Thymus (tissue), 11 donors: ENCODE data around the gene SLC27A4. TPM values are rescaled to one million over a fixed set of nuclear protein-coding genes. Genes with fewer than 3 reads are reported as not detected.

Experiments
- DNase-seq, 9 donors: peaks; one replicate each; pipeline ENCODE4 v3.0.0-alpha.2; 2013; ENCODE audit warnings: low spot score in 9 of 9, low read depth in 6 of 9, missing footprints in 1 of 9
- H3K27ac ChIP-seq, 2 donors: one replicate each; pipeline ENCODE4 v1.5.1; 2013; ENCODE audit warnings: control low read depth in 1 of 2, low read depth in 1 of 2, low read length in 1 of 2, mild to moderate bottlenecking in 1 of 2, moderate library complexity in 1 of 2
- H3K27me3 ChIP-seq, 2 donors: one replicate each; pipeline ENCODE4 v1.5.1; 2013; ENCODE audit warnings: low read length in 1 of 2; ENCODE audit not compliant: control insufficient read depth in 2 of 2, insufficient read depth in 1 of 2
- H3K36me3 ChIP-seq, 2 donors: one replicate each; pipeline ENCODE4 v1.5.1; 2013; ENCODE audit warnings: low read length in 1 of 2, mild to moderate bottlenecking in 1 of 2, moderate library complexity in 1 of 2; ENCODE audit not compliant: control insufficient read depth in 2 of 2, insufficient read depth in 2 of 2
- H3K4me1 ChIP-seq, 2 donors: one replicate each; pipeline ENCODE4 v1.5.1; 2013; ENCODE audit warnings: low read length in 2 of 2; ENCODE audit not compliant: control insufficient read depth in 2 of 2, insufficient read depth in 2 of 2
- H3K4me3 ChIP-seq, 2 donors: one replicate each; pipeline ENCODE4 v1.5.1; 2013; ENCODE audit warnings: low read length in 2 of 2, control low read depth in 1 of 2, mild to moderate bottlenecking in 1 of 2
- H3K9me3 ChIP-seq, 2 donors: one replicate each; pipeline ENCODE4 v1.5.1; 2013; ENCODE audit warnings: low read length in 1 of 2, mild to moderate bottlenecking in 1 of 2; ENCODE audit not compliant: control insufficient read depth in 2 of 2, insufficient read depth in 1 of 2
- WGBS: extraction: QIAGEN DNeasy Blood & Tissue Kit; methylation state at CpG from one replicate; pipeline ENCODE4 v1.1.7; 2013; 5-methylcytosine and 5-hydroxymethylcytosine counted together
- polyA plus RNA-seq: library from polyadenylated mRNA; stranded (reverse); fragments of 200-250 nt; gene quantifications from one replicate; pipeline ENCODE4 v1.2.3, GENCODE V29; 2013
- total RNA-seq: library from RNA; stranded (reverse); fragments of 120-200 nt; gene quantifications from one replicate; pipeline ENCODE4 v1.2.4, GENCODE V29; 2013
- donor health status: healthy.

SLC27A4 gene
- total and polyA plus RNA-seq, 2 donors: 6.7 to 20.7 TPM

DNA sequence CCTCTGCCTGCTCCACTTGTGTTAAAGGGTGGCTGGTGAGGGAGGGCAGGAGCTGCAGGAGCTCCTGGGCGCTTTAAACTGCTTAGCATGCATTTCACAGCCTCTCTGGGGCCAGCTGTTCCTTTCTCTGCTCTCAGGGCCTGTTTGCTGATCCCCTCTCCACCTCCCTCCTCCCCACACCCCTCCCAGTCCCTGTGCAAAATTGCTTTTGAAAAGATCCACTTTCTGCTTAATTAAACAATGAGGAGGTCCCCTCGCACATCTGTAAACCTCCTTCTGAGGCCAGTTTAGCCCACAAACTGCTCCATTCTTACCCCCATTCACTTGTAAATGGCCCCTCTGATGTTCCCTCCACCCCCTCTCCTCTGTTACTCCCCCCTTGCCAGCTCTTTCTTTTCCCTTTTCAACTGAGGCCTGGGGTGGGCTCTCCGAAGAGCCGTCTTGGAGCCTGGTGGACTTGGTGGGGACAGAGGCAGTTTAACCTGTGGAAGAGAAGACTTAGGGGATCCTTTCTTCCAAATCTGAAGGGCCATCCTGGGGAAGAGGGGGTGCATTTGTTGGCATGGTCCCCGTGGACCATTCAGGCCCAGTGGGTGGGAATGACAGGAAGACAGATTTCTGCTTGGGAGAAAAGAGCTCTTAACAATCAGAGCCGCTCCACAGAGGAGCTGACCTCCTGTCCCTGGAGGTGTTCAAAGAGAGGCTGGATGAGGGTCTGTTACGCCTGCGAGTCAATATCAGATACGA is 42.9 kb downstream of the SLC27A4 start:
- 98% methylated on average over 9 of the region's 9 CpGs for WGBS
- Histone ChIP-seq H3K27me3 (no peaks in the 10 kb centered on the region), H3K4me1 (no peaks in the 10 kb centered on the region), H3K9me3 (no peaks in the 10 kb centered on the region), H3K36me3 (peaks cover 43 to 80% of the 10 kb centered on the region in 2 donors), H3K4me3 (no peak overlapping the region), H3K27ac (no peak overlapping the region)
- DNase-seq: no peak

- Histone ChIP-seq H3K4me1 (no peaks in the 10 kb centered on the region), H3K9me3 (no peaks in the 10 kb centered on the region), H3K27ac (no peak overlapping the region), H3K27me3 (no peaks in the 10 kb centered on the region), H3K36me3 (peaks cover 49 to 82% of the 10 kb centered on the region in 2 donors), H3K4me3 (no peak overlapping the region)
- no peak for DNase-seq
- 97% methylated on average over 8 of the region's 8 CpGs for WGBS
Measured at GRCh38 chr9:128383791-128384190, 43.5 kb downstream of the SLC27A4 start.

DNA sequence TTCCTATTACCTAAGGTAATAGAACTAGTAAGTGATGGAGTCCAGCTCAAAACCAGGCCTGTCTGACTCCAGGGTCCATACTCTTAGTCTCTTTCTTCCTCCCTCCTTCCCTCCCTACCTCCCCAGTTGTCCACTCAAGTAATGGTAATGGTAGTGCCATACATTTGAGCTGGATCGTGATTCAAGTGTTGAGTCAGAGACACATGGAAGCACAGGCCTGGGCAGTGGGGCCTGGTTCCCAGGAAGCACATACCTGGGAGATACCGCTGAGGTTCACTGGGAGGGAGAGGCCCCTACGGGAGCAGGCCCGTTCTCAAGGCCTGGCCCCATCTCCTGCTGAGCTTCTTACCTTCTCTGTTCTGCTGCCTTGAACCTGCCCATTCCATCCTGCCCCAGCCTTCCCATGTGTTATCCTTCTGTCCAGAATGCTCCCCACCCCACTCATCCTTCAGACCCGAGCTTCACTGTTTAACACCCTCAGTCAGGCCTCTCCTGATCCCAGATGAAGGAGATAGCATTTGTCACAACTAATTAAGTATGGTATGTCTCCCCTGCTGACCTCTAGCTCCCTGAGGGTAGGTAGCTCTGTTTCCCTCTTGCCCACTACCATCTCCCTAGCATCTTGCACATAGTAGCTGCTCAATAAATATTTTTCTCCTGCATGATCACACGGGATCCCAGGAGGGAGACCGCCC is 44.6 kb downstream of the SLC27A4 start:
- no peak overlapping the region for H3K27ac ChIP-seq
- no peaks in the 10 kb centered on the region for H3K9me3 ChIP-seq
- WGBS: 96% methylated on average over 7 of the region's 7 CpGs
- H3K36me3 ChIP-seq: peaks cover 60 to 87% of the 10 kb centered on the region in 2 donors
- no peaks in the 10 kb centered on the region for H3K4me1 ChIP-seq
- no peaks in the 10 kb centered on the region for H3K27me3 ChIP-seq
- no peak for DNase-seq
- H3K4me3 ChIP-seq: no peak overlapping the region

DNA sequence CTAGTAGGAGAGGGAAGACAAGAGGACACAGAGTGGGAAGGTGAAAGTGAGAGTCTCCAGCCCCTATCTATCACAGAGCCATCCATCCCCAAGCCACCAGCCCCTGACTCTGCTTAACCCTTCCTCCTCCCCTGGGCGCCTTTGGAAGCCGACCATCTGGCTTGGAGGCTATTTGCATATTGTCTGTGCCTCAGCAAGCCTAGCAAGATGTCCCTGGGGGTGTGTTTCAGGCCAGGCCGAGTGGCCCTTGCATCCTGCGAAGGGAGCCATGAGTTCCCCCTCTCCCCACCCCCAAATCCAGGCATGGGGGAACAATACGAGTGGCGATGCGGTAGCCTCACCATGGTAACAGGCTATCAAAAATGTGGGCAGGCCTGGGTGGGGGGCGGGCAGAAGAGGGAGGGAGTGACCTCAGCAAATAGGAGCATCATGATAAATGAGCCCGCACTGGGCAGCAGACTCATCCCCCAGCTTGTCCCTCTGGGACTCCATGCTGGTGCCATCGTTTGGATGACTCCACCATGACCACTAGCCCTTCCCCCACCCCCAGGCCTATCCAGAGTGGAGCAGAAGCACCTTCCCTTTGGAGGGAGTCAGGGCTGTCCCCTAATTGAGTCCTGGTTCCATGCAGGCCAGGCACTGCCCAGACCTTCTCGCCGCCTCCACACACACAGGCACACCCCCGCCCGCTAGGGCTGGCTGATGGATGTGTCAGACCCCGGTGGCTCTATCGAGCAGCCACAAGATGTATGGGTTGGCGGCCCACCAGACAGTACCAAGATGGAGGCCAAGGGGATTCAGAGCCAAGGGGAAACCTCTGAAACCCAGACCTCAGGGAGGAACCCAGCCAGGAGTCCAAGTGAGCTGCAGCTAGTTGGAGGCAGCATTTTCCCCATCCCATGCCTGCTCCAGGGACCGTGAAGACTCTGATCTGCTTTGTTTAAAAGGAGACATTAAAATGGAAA is 45.5 kb downstream of the SLC27A4 start:
- peaks cover 0 to 6% of the 10 kb centered on the region in 2 donors for H3K27me3 ChIP-seq
- H3K4me1 ChIP-seq: no peaks in the 10 kb centered on the region
- H3K9me3 ChIP-seq: no peaks in the 10 kb centered on the region
- peaks cover 62 to 91% of the 10 kb centered on the region in 2 donors for H3K36me3 ChIP-seq
- DNase-seq: no peak
- H3K27ac ChIP-seq: no peak overlapping the region
- no peak overlapping the region for H3K4me3 ChIP-seq
- WGBS: 96% methylated on average over 18 of the region's 18 CpGs

GRCh38 chr9:128388150-128388549 is 47.8 kb downstream of the SLC27A4 start:
- Histone ChIP-seq H3K27ac (no peak overlapping the region), H3K4me3 (no peak overlapping the region), H3K4me1 (no peaks in the 10 kb centered on the region), H3K27me3 (peaks cover 0 to 29% of the 10 kb centered on the region in 2 donors), H3K9me3 (no peaks in the 10 kb centered on the region), H3K36me3 (peaks cover 65 to 96% of the 10 kb centered on the region in 2 donors)
- no peak for DNase-seq
- WGBS: 97% methylated on average over 10 of the region's 10 CpGs

DNA sequence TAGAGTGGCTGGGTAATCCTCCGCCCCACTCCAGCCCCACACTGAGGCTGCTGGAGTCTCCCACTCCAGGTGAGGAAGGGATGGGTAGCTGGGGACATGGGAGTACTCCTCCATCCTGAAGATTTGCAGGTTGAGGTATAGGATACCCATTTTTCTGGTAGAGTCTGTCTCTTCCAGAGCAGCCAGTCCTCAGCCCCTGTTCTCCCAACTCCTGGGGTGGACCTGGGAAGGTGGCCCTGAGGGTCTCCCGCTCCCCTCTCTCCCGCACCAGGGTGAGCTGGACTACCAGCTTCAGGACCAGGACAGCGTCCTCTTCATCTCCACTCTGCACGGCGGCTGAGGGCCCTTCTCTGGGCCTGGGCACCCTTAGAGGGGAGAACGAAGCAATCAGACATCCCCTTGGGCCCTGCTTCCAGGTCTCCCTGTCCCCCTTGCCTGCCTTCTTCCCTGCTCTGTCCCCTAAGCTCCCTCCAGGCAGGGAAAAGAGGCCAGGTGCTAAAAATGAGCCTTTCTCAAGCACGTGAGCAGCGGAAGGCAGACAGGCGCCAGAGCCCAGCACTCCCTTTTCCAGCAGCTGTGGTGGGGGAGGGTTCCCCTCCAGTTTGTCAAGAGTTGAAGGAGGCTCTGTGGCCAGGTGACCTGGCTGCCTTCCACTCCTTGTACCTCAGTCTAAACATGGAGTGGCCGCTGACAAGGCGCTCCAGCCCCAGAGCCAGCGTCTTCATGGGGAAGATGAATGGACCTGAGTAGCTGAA is 49.2 kb downstream of the SLC27A4 start:
- no peak for DNase-seq
- 96% methylated on average over 13 of the region's 13 CpGs for WGBS
- no peak overlapping the region for H3K27ac ChIP-seq
- H3K4me1 ChIP-seq: no peaks in the 10 kb centered on the region
- peaks cover 0 to 4% of the 10 kb centered on the region in 2 donors for H3K9me3 ChIP-seq
- H3K36me3 ChIP-seq: peaks cover 56 to 90% of the 10 kb centered on the region in 2 donors
- peaks cover 0 to 43% of the 10 kb centered on the region in 2 donors for H3K27me3 ChIP-seq
- H3K4me3 ChIP-seq: no peak overlapping the region

DNA sequence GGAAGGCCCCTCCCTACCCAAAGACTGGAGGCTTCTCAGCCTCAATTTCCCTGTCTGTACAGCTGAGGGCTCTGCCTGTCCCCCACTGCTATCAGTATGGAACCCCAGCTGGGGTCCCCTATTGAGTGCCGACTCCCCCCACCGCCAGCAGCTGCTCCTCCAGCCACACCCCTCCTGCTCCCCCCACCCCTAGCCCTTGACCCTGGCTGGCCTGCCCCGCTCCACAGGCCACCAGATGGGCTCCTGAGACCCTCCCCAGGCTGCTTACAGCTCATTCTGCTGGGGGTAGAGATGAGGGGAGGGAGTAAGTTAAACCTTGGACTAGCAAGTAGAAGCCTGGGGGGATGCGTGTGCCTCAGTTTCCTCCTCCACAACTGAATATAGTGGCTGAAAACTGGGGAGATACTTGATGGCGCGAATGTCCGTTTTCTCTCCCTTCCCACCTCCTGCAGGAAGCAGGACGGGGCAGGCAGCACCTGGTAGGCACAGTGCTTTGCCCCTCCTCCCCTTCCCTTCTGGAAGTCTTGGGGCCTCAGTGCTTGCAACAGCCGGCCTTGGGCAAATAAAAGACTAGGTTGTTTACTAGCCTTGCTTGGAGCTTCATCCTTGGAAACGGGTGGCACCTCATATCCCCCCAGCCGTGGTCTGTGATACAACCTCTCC is 50.0 kb downstream of the SLC27A4 start:
- no peak overlapping the region for H3K27ac ChIP-seq
- H3K4me1 ChIP-seq: no peaks in the 10 kb centered on the region
- 97% methylated on average over 11 of the region's 11 CpGs for WGBS
- H3K4me3 ChIP-seq: no peak overlapping the region
- H3K27me3 ChIP-seq: peaks cover 0 to 51% of the 10 kb centered on the region in 2 donors
- H3K9me3 ChIP-seq: peaks cover 0 to 4% of the 10 kb centered on the region in 2 donors
- H3K36me3 ChIP-seq: peaks cover 49 to 85% of the 10 kb centered on the region in 2 donors
- DNase-seq: no peak
